Nephron (organoid): Measurements from ENCODE around the gene SPO11.

Source experiments
- H3K27ac Mint-ChIP-seq, 3 experiments: 2 replicates each; pipeline ENCODE4 v1.8.0; 2020; ENCODE audit warnings: mixed read lengths in 3 of 3, mild to moderate bottlenecking in 2 of 3, moderate library complexity in 1 of 3
- H3K27me3 Mint-ChIP-seq: 2 replicates; pipeline ENCODE4 v1.8.0; 2021; ENCODE audit warnings: low read depth, mild to moderate bottlenecking, moderate library complexity, mixed read lengths
- H3K36me3 Mint-ChIP-seq: 2 replicates; pipeline ENCODE4 v1.8.0; 2020; ENCODE audit warnings: low read depth, mixed read lengths
- H3K4me1 Mint-ChIP-seq: 2 replicates; pipeline ENCODE4 v1.8.0; 2020; ENCODE audit warnings: mixed read lengths
- H3K4me3 Mint-ChIP-seq, 3 experiments: 2 replicates each; pipeline ENCODE4 v1.8.0; 2020; ENCODE audit warnings: mild to moderate bottlenecking in 3 of 3, mixed read lengths in 3 of 3, moderate library complexity in 2 of 3
- H3K9me3 Mint-ChIP-seq: 2 replicates; pipeline ENCODE4 v1.8.0; 2020; ENCODE audit warnings: mixed read lengths
- TF ChIP-seq, protein P1 (sequence below), 3 experiments: fragments of 200-600 bp; sonication (generic); IDR thresholded peaks; one replicate each; pipeline ENCODE4 v1.5.0; 2021; ENCODE audit warnings: antibody characterized with exemption in 3 of 3; ENCODE audit not compliant: unreplicated experiment in 3 of 3

SPO11 gene

DNA sequence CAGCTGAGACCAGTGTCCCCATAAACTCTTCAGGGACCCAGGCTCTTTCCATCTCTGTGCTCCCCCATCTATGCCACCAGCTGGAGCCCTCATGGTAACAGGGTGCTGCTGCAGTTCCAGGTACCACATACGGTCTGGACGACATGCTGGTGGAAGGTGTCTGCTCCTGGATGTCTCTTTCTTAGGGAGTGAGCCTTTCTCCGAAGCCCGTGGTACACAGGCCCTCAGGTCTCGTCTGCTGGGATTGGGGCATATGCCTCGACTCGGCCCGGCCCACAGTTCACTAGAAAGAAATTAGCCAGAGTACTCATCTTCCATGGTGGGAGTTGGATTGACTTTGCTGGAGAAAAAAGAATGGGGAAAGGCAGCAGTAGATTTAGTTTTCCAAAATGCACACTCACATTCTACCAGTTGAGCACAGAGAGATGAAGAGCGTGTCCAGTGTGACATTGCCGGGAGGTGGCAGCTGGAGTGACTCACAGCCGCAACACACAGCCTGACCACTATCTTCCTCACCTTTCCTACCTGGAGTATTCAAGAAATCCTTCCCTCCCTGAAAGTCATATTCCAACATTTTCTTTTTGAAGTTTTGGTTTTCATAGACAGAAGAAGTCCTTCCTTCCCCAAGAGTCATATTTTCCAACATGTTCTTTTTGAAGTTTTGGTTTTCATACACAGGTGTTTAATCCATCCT is 18.6 kb upstream of the SPO11 start:
- H3K4me3 Mint-ChIP-seq: no peak overlapping the region
- H3K36me3 Mint-ChIP-seq: no peaks in the 10 kb centered on the region
- peaks cover 5% of the 10 kb centered on the region for H3K4me1 Mint-ChIP-seq
- TF ChIP-seq, protein P1, sequence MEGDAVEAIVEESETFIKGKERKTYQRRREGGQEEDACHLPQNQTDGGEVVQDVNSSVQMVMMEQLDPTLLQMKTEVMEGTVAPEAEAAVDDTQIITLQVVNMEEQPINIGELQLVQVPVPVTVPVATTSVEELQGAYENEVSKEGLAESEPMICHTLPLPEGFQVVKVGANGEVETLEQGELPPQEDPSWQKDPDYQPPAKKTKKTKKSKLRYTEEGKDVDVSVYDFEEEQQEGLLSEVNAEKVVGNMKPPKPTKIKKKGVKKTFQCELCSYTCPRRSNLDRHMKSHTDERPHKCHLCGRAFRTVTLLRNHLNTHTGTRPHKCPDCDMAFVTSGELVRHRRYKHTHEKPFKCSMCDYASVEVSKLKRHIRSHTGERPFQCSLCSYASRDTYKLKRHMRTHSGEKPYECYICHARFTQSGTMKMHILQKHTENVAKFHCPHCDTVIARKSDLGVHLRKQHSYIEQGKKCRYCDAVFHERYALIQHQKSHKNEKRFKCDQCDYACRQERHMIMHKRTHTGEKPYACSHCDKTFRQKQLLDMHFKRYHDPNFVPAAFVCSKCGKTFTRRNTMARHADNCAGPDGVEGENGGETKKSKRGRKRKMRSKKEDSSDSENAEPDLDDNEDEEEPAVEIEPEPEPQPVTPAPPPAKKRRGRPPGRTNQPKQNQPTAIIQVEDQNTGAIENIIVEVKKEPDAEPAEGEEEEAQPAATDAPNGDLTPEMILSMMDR (IDR thresholded peaks at IDR 0.05; ENCODE audit: unreplicated experiment in 3 of 3): no peak
- H3K9me3 Mint-ChIP-seq: no peaks in the 10 kb centered on the region
- peaks cover 26% of the 10 kb centered on the region for H3K27me3 Mint-ChIP-seq
- no peak overlapping the region for H3K27ac Mint-ChIP-seq

DNA sequence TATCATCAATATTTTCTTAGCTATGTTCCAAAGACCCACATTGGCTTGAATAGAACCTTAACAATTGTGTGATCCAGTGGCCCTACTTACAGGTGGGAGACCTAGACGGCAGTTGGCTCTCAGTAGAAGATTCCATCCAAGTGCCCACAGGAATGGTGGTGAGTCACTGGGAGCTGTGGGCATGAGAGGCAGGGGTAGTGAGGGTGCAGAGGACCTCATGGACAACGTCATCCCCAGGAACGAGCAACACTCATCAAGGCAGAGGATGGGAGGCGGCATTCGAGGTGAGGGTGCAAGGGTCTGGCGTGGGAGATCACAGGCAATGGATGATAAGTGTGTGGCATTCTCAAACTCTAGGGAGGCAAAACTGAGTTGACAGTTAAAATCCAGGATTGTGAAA is 17.5 kb upstream of the SPO11 start:
- TF ChIP-seq, protein P1 (IDR thresholded peaks at IDR 0.05; ENCODE audit: unreplicated experiment in 3 of 3): no peak
- no peaks in the 10 kb centered on the region for H3K9me3 Mint-ChIP-seq
- peaks cover 5% of the 10 kb centered on the region for H3K4me1 Mint-ChIP-seq
- H3K27me3 Mint-ChIP-seq: peaks cover 24% of the 10 kb centered on the region
- H3K36me3 Mint-ChIP-seq: no peaks in the 10 kb centered on the region
- no peak overlapping the region for H3K27ac Mint-ChIP-seq
- H3K4me3 Mint-ChIP-seq: no peak overlapping the region

DNA sequence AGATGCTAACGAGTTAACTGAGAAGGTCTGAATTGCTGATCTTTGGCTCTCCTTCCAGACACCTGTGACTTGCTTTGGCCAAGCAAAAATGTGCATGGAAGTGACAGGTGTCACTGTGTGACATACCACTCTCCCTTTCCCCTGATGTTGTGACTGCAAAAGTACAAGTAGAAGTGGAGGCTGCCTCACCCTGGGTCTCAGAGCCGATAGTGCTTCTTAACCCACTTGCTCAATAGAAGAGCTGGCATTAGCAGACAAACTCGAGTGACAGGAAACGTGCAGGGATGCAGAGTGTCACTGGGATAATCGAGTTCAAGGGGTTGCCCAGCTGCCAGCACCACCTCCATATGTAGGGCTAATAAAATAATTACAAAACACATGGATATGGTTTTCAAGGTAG is 16.4 kb upstream of the SPO11 start:
- Mint-ChIP-seq H3K27ac (no peak overlapping the region), H3K27me3 (peaks cover 24% of the 10 kb centered on the region), H3K4me1 (peaks cover 6% of the 10 kb centered on the region), H3K4me3 (no peak overlapping the region), H3K36me3 (no peaks in the 10 kb centered on the region), H3K9me3 (no peaks in the 10 kb centered on the region)
- TF ChIP-seq, protein P1 (IDR thresholded peaks at IDR 0.05; ENCODE audit: unreplicated experiment in 3 of 3): no peak

DNA sequence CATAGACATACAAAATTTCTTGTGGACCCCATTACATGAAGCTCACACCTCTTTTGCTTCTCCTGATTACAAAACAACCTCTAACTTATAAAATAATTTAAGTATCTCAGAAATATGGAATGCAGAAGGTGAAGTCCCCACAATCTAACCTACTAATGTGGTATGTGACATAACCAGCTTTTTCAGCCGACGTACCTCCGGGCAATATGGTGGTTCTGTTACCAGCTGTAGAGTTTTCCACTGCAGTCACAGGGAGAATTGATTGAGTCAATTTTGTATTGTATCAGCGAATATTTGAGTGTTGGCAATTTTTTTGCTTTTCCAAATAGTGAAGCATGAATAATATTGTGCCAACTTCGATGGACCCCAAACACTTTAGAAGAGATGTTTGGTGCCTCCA is 15.7 kb upstream of the SPO11 start:
- Mint-ChIP-seq H3K27ac (no peak overlapping the region), H3K27me3 (peaks cover 24% of the 10 kb centered on the region), H3K4me3 (no peak overlapping the region), H3K36me3 (no peaks in the 10 kb centered on the region), H3K4me1 (peaks cover 5% of the 10 kb centered on the region), H3K9me3 (no peaks in the 10 kb centered on the region)
- TF ChIP-seq, protein P1 (IDR thresholded peaks at IDR 0.05; ENCODE audit: unreplicated experiment in 3 of 3): no peak

DNA sequence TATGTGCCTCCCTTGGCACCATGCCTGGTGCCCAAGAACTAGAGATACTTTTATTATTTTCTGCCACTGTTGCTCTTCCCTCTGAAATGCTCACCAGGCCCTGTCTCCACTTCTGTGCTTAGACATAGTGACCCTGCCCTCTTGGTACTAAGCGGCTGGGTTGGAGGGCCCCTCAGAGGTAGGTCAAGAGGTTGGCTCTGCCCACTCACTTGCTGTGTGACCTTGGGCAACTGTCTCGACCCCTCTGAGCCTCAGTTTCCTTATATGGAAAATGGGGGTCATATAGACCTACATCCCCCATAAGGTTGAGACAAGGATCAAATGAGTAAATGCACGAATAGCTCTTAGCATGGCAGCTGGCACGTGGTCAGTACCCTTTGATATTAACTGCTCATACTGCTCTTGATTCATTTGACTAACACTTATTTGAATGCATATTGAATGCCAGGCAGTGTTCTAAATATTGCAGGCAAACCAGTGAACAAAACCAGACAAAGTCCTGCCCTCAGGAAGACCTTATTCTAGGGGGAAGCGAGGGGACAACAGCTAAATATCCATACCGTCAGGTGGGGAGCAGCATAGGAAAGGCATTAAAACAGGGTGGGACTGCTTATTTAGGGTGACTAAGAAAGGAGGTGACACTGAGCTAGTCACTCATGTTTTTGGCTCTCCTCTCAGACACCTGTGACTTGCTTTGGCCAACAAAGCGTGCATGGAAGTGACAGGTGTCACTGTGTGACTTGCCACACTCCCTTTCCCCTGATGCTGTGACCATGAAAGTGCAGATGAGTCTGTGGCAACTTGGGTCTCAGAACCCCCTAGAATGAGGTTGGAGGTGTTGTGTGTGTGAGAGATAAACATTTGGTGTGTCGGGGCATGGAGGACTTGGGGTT is 14.3 kb upstream of the SPO11 start:
- H3K27me3 Mint-ChIP-seq: peaks cover 23% of the 10 kb centered on the region
- peaks cover 5% of the 10 kb centered on the region for H3K4me1 Mint-ChIP-seq
- no peak overlapping the region for H3K4me3 Mint-ChIP-seq
- TF ChIP-seq, protein P1 (IDR thresholded peaks at IDR 0.05; ENCODE audit: unreplicated experiment in 3 of 3): no peak
- no peaks in the 10 kb centered on the region for H3K36me3 Mint-ChIP-seq
- H3K27ac Mint-ChIP-seq: no peak overlapping the region
- H3K9me3 Mint-ChIP-seq: no peaks in the 10 kb centered on the region
